ENCODE results near the gene ARL8B. TPM values are rescaled to one million over a fixed set of nuclear protein-coding genes. Genes with fewer than 3 reads are reported as not detected.
"Not testable (repeated sequence)": the region's sequence is repeated elsewhere in the genome, so short reads cannot be mapped to it uniquely, and the experiment has no call there.

The ARL8B gene
- total RNA-seq, 1 donor from 2014 or later = 37.9 TPM

- Mint-ChIP-seq H3K4me3 (ENCODE audit: low read depth) (no peak overlapping the region), H3K9me3 (peaks cover 3% of the 10 kb centered on the region), H3K27me3 (ENCODE audit: low read depth) (no peaks in the 10 kb centered on the region), H3K36me3 (ENCODE audit: low read depth) (peaks cover 35% of the 10 kb centered on the region), H3K27ac (peak overlapping the region; percentile 55), H3K4me1 (ENCODE audit: low read depth) (peaks cover 33% of the 10 kb centered on the region)
- DNase-seq (ENCODE audit: low spot score) = no peak
- intact Hi-C loops (cut with micrococcal nuclease) = loop anchor here (5.0 kb wide), 1 partner anchor 49 kb away; the partner anchor contains the start of gene EDEM1
These were observed 16.3 kb downstream of the ARL8B start for GRCh38 chr3:5138214-5138981.

DNA sequence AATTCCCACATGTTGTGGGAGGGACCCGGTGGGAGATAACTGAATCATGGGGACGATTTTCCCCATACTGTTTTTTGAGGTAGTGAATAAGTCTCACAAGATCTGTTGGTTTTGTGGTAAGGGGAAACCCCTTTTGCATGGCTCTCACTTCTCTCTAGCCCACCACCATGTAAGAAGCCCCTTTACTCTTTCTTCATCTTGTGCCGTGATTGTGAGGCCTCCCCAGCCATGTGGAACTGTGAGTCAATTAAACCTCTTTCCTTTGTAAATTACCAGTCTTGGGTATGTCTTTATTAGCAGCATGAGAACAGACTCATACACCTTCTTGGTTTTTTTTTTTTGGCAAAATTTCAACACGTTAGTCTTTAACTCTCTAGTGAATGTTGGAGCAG is 18.1 kb downstream of the ARL8B start:
- Mint-ChIP-seq H3K4me1 (ENCODE audit: low read depth) (peaks cover 34% of the 10 kb centered on the region), H3K36me3 (ENCODE audit: low read depth) (peaks cover 52% of the 10 kb centered on the region), H3K27me3 (ENCODE audit: low read depth) (no peaks in the 10 kb centered on the region), H3K9me3 (peaks cover 10% of the 10 kb centered on the region), H3K4me3 (ENCODE audit: low read depth) (no peak overlapping the region), H3K27ac (no peak overlapping the region)
- intact Hi-C loops (cut with micrococcal nuclease) = no loop called here
- no peak for DNase-seq (ENCODE audit: low spot score)

DNA sequence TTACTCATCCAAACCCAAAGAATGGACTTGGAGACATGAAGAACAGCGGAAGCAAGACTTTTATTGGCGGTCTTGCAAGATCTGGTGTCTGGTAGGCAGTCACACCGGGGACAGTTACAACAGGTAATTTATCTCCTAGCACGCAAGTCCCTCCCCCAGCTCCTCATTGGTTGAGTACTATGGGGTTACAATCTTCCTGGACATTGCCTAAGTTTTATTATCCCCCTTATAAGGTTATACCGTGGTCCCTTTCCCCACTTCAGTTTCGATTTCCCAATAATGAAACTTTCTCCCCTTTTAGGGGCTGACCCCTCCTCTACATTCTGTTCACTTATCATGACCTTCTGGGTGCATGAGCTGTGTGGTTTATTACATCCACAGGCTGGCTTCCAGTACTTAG is 18.7 kb downstream of the ARL8B start:
- Mint-ChIP-seq H3K4me1 (ENCODE audit: low read depth) (peaks cover 34% of the 10 kb centered on the region), H3K4me3 (ENCODE audit: low read depth) (no peak overlapping the region), H3K27ac (no peak overlapping the region), H3K36me3 (ENCODE audit: low read depth) (peaks cover 58% of the 10 kb centered on the region), H3K9me3 (peaks cover 13% of the 10 kb centered on the region), H3K27me3 (ENCODE audit: low read depth) (no peaks in the 10 kb centered on the region)
- intact Hi-C loops (cut with micrococcal nuclease) = no loop called here
- no peak for DNase-seq (ENCODE audit: low spot score)

- intact Hi-C loops (cut with micrococcal nuclease) = no loop called here
- Mint-ChIP-seq H3K9me3 (peaks cover 20% of the 10 kb centered on the region), H3K4me3 (ENCODE audit: low read depth) (no peak overlapping the region), H3K4me1 (ENCODE audit: low read depth) (peaks cover 27% of the 10 kb centered on the region), H3K27me3 (ENCODE audit: low read depth) (no peaks in the 10 kb centered on the region), H3K36me3 (ENCODE audit: low read depth) (peaks cover 68% of the 10 kb centered on the region), H3K27ac (no peak overlapping the region)
- no peak for DNase-seq (ENCODE audit: low spot score)
These were observed 19.7 kb downstream of the ARL8B start for GRCh38 chr3:5141760-5142159.

DNA sequence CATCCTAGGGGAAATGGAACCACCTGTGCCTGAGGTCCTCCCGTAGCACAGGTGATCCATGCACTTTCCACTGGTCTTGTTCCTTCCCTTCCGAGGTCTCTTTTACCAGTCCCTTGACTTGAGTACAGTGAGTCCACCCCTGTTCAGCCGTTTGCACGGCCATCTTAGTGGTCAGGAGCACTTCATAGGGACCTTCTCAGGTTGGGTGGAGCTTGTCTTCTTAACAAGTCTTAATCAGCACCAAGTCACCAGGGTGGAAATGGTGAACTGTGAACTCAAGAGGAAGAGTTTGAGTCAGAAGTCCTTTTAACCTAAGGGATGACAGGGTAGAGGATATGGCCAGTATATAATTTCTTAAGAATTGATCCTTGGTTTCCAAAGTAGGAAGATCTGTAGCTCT is 21.4 kb downstream of the ARL8B start:
- no peak for DNase-seq (ENCODE audit: low spot score)
- intact Hi-C loops (cut with micrococcal nuclease) = no loop called here
- Mint-ChIP-seq H3K27ac (no peak overlapping the region), H3K27me3 (ENCODE audit: low read depth) (no peaks in the 10 kb centered on the region), H3K36me3 (ENCODE audit: low read depth) (peaks cover 82% of the 10 kb centered on the region), H3K4me3 (ENCODE audit: low read depth) (no peak overlapping the region), H3K9me3 (peaks cover 32% of the 10 kb centered on the region), H3K4me1 (ENCODE audit: low read depth) (peaks cover 17% of the 10 kb centered on the region)

- Mint-ChIP-seq H3K36me3 (ENCODE audit: low read depth) (peaks cover 81% of the 10 kb centered on the region), H3K9me3 (peaks cover 32% of the 10 kb centered on the region), H3K27ac (no peak overlapping the region), H3K4me3 (ENCODE audit: low read depth) (no peak overlapping the region), H3K4me1 (ENCODE audit: low read depth) (peaks cover 17% of the 10 kb centered on the region), H3K27me3 (ENCODE audit: low read depth) (no peaks in the 10 kb centered on the region)
- no peak for DNase-seq (ENCODE audit: low spot score)
- intact Hi-C loops (cut with micrococcal nuclease) = no loop called here
These were observed 22.4 kb downstream of the ARL8B start for GRCh38 chr3:5144316-5144994.

- Mint-ChIP-seq H3K27me3 (ENCODE audit: low read depth) (no peaks in the 10 kb centered on the region), H3K4me1 (ENCODE audit: low read depth) (peaks cover 14% of the 10 kb centered on the region), H3K36me3 (ENCODE audit: low read depth) (peaks cover 79% of the 10 kb centered on the region), H3K27ac (no peak overlapping the region), H3K9me3 (peaks cover 32% of the 10 kb centered on the region), H3K4me3 (ENCODE audit: low read depth) (no peak overlapping the region)
- no peak for DNase-seq (ENCODE audit: low spot score)
- intact Hi-C loops (cut with micrococcal nuclease) = no loop called here
These were observed 23.0 kb downstream of the ARL8B start for GRCh38 chr3:5145120-5145519.

DNA sequence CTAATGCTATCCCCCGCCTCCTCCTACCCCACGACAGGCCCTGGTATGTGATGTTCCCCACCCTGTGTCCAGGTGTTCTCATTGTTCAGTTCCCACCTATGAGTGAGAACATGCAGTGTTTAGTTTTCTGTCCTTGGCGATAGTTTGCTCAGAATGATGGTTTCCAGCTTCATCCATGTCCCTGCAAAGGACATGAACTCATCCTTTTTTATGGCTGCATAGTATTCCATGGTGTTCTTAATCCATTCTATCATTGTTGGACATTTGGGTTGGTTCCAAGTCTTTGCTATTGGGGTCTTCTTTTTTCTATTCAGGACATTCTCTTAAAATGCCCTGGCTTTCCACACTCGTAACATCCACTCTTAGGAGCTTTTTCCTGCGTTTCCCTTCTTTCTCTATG is 25.1 kb downstream of the ARL8B start:
- Mint-ChIP-seq H3K4me1 (ENCODE audit: low read depth) (peaks cover 11% of the 10 kb centered on the region), H3K36me3 (ENCODE audit: low read depth) (peaks cover 63% of the 10 kb centered on the region), H3K9me3 (peaks cover 29% of the 10 kb centered on the region)
- DNase-seq (ENCODE audit: low spot score); intact Hi-C loops (cut with micrococcal nuclease); H3K27ac Mint-ChIP-seq; H3K4me3 Mint-ChIP-seq (ENCODE audit: low read depth); H3K27me3 Mint-ChIP-seq (ENCODE audit: low read depth): not testable (repeated sequence)

GRCh38 chr3:5149306-5149880 is 27.3 kb downstream of the ARL8B start:
- Mint-ChIP-seq H3K27me3 (ENCODE audit: low read depth) (no peaks in the 10 kb centered on the region), H3K36me3 (ENCODE audit: low read depth) (peaks cover 45% of the 10 kb centered on the region), H3K4me1 (ENCODE audit: low read depth) (peaks cover 10% of the 10 kb centered on the region), H3K27ac (no peak overlapping the region), H3K4me3 (ENCODE audit: low read depth) (no peak overlapping the region), H3K9me3 (peaks cover 24% of the 10 kb centered on the region)
- DNase-seq (ENCODE audit: low spot score) = no peak
- intact Hi-C loops (cut with micrococcal nuclease) = no loop called here

DNA sequence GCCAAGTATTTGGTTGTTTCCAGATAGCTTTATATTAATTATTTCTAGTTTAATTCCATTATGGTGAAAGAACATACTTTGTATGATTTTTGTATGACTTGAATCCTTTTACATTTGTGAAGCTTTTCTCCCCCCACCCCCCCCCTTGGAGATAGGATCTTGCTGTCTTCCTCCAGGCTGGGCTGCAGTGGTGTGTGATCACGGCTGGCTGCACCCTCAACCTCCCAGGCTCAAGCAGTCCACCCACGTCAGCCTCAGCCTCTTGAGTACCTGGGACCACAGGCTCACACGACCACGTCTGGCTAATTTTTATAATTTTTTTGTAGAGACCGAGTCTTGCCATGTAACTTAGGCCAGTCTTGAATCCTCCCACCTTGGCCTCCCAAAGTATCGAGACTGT is 29.5 kb downstream of the ARL8B start:
- Mint-ChIP-seq H3K36me3 (ENCODE audit: low read depth) (peaks cover 24% of the 10 kb centered on the region), H3K4me1 (ENCODE audit: low read depth) (peaks cover 10% of the 10 kb centered on the region), H3K27ac (no peak overlapping the region), H3K4me3 (ENCODE audit: low read depth) (no peak overlapping the region), H3K9me3 (peaks cover 14% of the 10 kb centered on the region), H3K27me3 (ENCODE audit: low read depth) (no peaks in the 10 kb centered on the region)
- intact Hi-C loops (cut with micrococcal nuclease) = no loop called here
- no peak for DNase-seq (ENCODE audit: low spot score)

- DNase-seq (ENCODE audit: low spot score) = no peak
- H3K36me3 Mint-ChIP-seq (ENCODE audit: low read depth) = peaks cover 12% of the 10 kb centered on the region
- no peak overlapping the region for H3K27ac Mint-ChIP-seq
- H3K4me1 Mint-ChIP-seq (ENCODE audit: low read depth) = peaks cover 11% of the 10 kb centered on the region
- H3K9me3 Mint-ChIP-seq = no peaks in the 10 kb centered on the region
- no peaks in the 10 kb centered on the region for H3K27me3 Mint-ChIP-seq (ENCODE audit: low read depth)
- H3K4me3 Mint-ChIP-seq (ENCODE audit: low read depth) = no peak overlapping the region
- intact Hi-C loops (cut with micrococcal nuclease) = no loop called here
These were observed 31.0 kb downstream of the ARL8B start for GRCh38 chr3:5153074-5153473.

DNA sequence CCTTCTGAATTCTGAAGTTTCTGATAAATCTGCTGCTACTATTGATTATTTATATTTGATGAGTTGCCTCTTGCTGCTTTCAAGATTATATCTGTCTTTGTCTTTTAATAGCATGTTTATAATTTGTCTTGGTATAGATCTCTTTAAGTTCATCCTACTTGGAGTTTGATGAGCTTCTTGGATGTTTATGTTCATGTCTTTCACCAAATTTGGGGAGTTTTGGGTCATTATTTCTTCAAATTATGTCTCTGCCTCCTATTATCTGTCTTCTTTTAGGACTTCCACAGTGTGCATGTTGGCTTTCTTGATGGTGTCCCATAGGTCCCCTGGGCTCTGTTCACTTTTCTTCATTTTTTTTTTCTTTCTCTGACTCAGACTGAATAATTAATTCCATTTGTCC is 33.1 kb downstream of the ARL8B start:
- Mint-ChIP-seq H3K9me3 (no peaks in the 10 kb centered on the region), H3K4me1 (ENCODE audit: low read depth) (peaks cover 11% of the 10 kb centered on the region), H3K4me3 (ENCODE audit: low read depth) (no peak overlapping the region), H3K27me3 (ENCODE audit: low read depth) (no peaks in the 10 kb centered on the region), H3K36me3 (ENCODE audit: low read depth) (peaks cover 2% of the 10 kb centered on the region), H3K27ac (no peak overlapping the region)
- intact Hi-C loops (cut with micrococcal nuclease) = no loop called here
- no peak for DNase-seq (ENCODE audit: low spot score)

GRCh38 chr3:5160321-5160720 is 38.2 kb downstream of the ARL8B start:
- Mint-ChIP-seq H3K4me1 (ENCODE audit: low read depth) (peaks cover 28% of the 10 kb centered on the region), H3K27ac (no peak overlapping the region), H3K27me3 (ENCODE audit: low read depth) (no peaks in the 10 kb centered on the region), H3K4me3 (ENCODE audit: low read depth) (no peak overlapping the region), H3K9me3 (no peaks in the 10 kb centered on the region), H3K36me3 (ENCODE audit: low read depth) (peaks cover 2% of the 10 kb centered on the region)
- no peak for DNase-seq (ENCODE audit: low spot score)
- intact Hi-C loops (cut with micrococcal nuclease) = loop anchor here (2.0 kb wide), 1 partner anchor 38 kb away; the partner anchor contains the start of gene ARL8B

All from activated T-helper 2 cell treated with anti-CD3 and anti-CD28 coated beads, Interferon-gamma antibody, Interleukin-2, Interleukin-4, amounts not matched to agents 10 μg/mL and 5 μg/mL and 100 μg/mL, durations not matched to agents 14 hours and 24 hours and 36 hours (primary cell).